Caco-2 (cell line): ENCODE data around the gene SMARCC1. TPM values are rescaled to one million over a fixed set of nuclear protein-coding genes. Genes with fewer than 3 reads are reported as not detected.

Source experiments
- BruUV-seq: library from RNA; stranded (reverse); fragments of 400-500 nt; replicated peaks from 2 replicates; lab custom pipeline; 2021; lab: Mats Ljungman, UMichigan
- CTCF ChIA-PET: fragments of 300-600 bp; sonication (Branson Sonifier 250); formaldehyde crosslinking; loops from one replicate; lab custom pipeline; 2022; ENCODE audit warnings: antibody characterized with exemption; lab: Charles Lee
- POLR2A ChIA-PET: fragments of 300-600 bp; sonication (Branson Sonifier 250); formaldehyde crosslinking; loops from one replicate; lab custom pipeline; 2022; ENCODE audit warnings: antibody characterized with exemption; lab: Charles Lee
- DNase-seq, 2 experiments: peaks; one replicate each; pipeline versions ENCODE4 v3.0.0 to v3.0.0-alpha.2; 2020 to 2022
- H3K27me3 ChIP-seq: replicated peaks from 2 replicates; pipeline ENCODE4 v1.6.0; 2011; ENCODE audit warnings: low read length; ENCODE audit not compliant: control insufficient read depth, insufficient read depth
- H3K36me3 ChIP-seq: 2 replicates; pipeline ENCODE4 v1.5.1; 2011; ENCODE audit warnings: low read length; ENCODE audit not compliant: control insufficient read depth, insufficient read depth
- H3K4me1 ChIP-seq: fragments of 250-450 bp; sonication (Bioruptor Pico); 2 replicates; pipeline ENCODE4 v1.5.1; 2020; ENCODE audit warnings: mild to moderate bottlenecking
- H3K4me3 ChIP-seq: 2 replicates; pipeline ENCODE4 v1.5.1; 2011; ENCODE audit warnings: low read depth, mild to moderate bottlenecking, control low read depth, low read length
- H3K9me3 ChIP-seq: fragments of 250-450 bp; sonication (Bioruptor Pico); 2 replicates; pipeline ENCODE4 v1.5.1; 2020; ENCODE audit warnings: mild to moderate bottlenecking, moderate library complexity
- H3K27ac Mint-ChIP-seq: one replicate; pipeline ENCODE4 v1.8.0; 2022; ENCODE audit warnings: mixed read lengths; ENCODE audit not compliant: unreplicated experiment
- H3K27me3 Mint-ChIP-seq: one replicate; pipeline ENCODE4 v1.8.0; 2022; ENCODE audit warnings: mixed read lengths; ENCODE audit not compliant: insufficient read depth, unreplicated experiment
- H3K36me3 Mint-ChIP-seq: one replicate; pipeline ENCODE4 v1.8.0; 2022; ENCODE audit warnings: mild to moderate bottlenecking, mixed read lengths; ENCODE audit not compliant: insufficient read depth, unreplicated experiment
- H3K4me1 Mint-ChIP-seq: one replicate; pipeline ENCODE4 v1.8.0; 2022; ENCODE audit warnings: low read depth, mixed read lengths; ENCODE audit not compliant: unreplicated experiment
- H3K4me3 Mint-ChIP-seq: one replicate; pipeline ENCODE4 v1.8.0; 2022; ENCODE audit warnings: mild to moderate bottlenecking, moderate library complexity, mixed read lengths; ENCODE audit not compliant: unreplicated experiment
- H3K9me3 Mint-ChIP-seq: one replicate; pipeline ENCODE4 v1.8.0; 2022; ENCODE audit warnings: mixed read lengths; ENCODE audit not compliant: unreplicated experiment
- CTCF ChIP-seq, 2 experiments: fragments of 200-600 bp in 1 of 2; IDR thresholded peaks; 1 replicate in 1 of 2; 2 replicates in 1 of 2; pipeline versions ENCODE4 v1.5.1 to v1.8.0; 2011 to 2022; ENCODE audit warnings: antibody characterized with exemption in 1 of 2, control low read depth in 1 of 2, inconsistent platforms in 1 of 2, low read depth in 1 of 2, low read length in 1 of 2, mild to moderate bottlenecking in 1 of 2, moderate library complexity in 1 of 2; ENCODE audit not compliant: insufficient read depth in 1 of 2, severe bottlenecking in 1 of 2, unreplicated experiment in 1 of 2
- intact Hi-C: fragments of 100-400 bp; cut with micrococcal nuclease; formaldehyde crosslinking; loops from one replicate; pipeline ENCODE4 v1.10.0; 2022; ENCODE audit not compliant: unreplicated experiment
- total RNA-seq: library from RNA; stranded (reverse); gene quantifications from 2 replicates; pipeline ENCODE4 v1.2.3, GENCODE V29; 2022

The SMARCC1 gene
- total RNA-seq, 1 experiment from 2014 or later, result 128 TPM

GRCh38 chr3:47578691-47579632 is 202.7 kb downstream of the SMARCC1 start, which contains the start of gene CSPG5:
TSS of gene CSPG5 (minus strand) at chr3:47578865. CDS start at chr3:47578693, 172 bp downstream.
- ChIA-PET POLR2A (interaction anchor here (0.6 kb wide), 1 partner anchor 894 kb away, joined by 8 read pairs; no protein-coding TSS in a partner anchor), CTCF (no interaction called here)
- H3K4me1 ChIP-seq, result no peaks in the 10 kb centered on the region
- peak within 1 kb of the TSS; percentile 67 for H3K4me3 ChIP-seq
- no peaks in the 10 kb centered on the region for H3K9me3 Mint-ChIP-seq
- H3K4me1 Mint-ChIP-seq, result no peaks in the 10 kb centered on the region
- peaks cover 5% of the 10 kb centered on the region for H3K27me3 Mint-ChIP-seq
- peaks cover 31% of the 10 kb centered on the region for H3K36me3 Mint-ChIP-seq
- no peaks in the 10 kb centered on the region for H3K36me3 ChIP-seq
- BruUV-seq, result no TSS peak
- H3K9me3 ChIP-seq, result no peaks in the 10 kb centered on the region
- peak in 1 of 2 experiments; percentile 47 for DNase-seq
- peaks cover 2% of the 10 kb centered on the region for H3K27me3 ChIP-seq
- no peak within 1 kb of the TSS for H3K27ac Mint-ChIP-seq
- TF ChIP-seq CTCF (IDR thresholded peaks at IDR 0.05; ENCODE audit: insufficient read depth in 1 of 2, low read depth in 1 of 2, low read length in 1 of 2, severe bottlenecking in 1 of 2, unreplicated experiment in 1 of 2), result no peak
- H3K4me3 Mint-ChIP-seq, result peak within 1 kb of the TSS; percentile 66
- intact Hi-C loops, result no loop called here

- intact Hi-C loops, result no loop called here
- H3K27me3 ChIP-seq, result peaks cover 2% of the 10 kb centered on the region
- H3K36me3 ChIP-seq, result no peaks in the 10 kb centered on the region
- H3K9me3 Mint-ChIP-seq, result no peaks in the 10 kb centered on the region
- H3K9me3 ChIP-seq, result no peaks in the 10 kb centered on the region
- peak overlapping the region; percentile 66 for H3K4me3 Mint-ChIP-seq
- ChIA-PET CTCF (interaction anchor here (2.0 kb wide), 1 partner anchor 56 kb away, joined by 15 read pairs; no protein-coding TSS in a partner anchor), POLR2A (interaction anchor here (0.6 kb wide), 1 partner anchor 895 kb away, joined by 8 read pairs; no protein-coding TSS in a partner anchor)
- peaks cover 5% of the 10 kb centered on the region for H3K27me3 Mint-ChIP-seq
- H3K4me1 Mint-ChIP-seq, result no peaks in the 10 kb centered on the region
- peak overlapping the region; percentile 67 for H3K4me3 ChIP-seq
- H3K27ac Mint-ChIP-seq, result no peak overlapping the region
- H3K36me3 Mint-ChIP-seq, result peaks cover 23% of the 10 kb centered on the region
- no peaks in the 10 kb centered on the region for H3K4me1 ChIP-seq
- TF ChIP-seq CTCF (IDR thresholded peaks at IDR 0.05; ENCODE audit: insufficient read depth in 1 of 2, low read depth in 1 of 2, low read length in 1 of 2, severe bottlenecking in 1 of 2, unreplicated experiment in 1 of 2), result no peak
- peak; percentile 10 to 42 for DNase-seq
- BruUV-seq, result no TSS peak
Observed at GRCh38 chr3:47578119-47578632, 203.5 kb downstream of the SMARCC1 start.

- Mint-ChIP-seq H3K4me3 (peak overlapping the region; percentile 66), H3K36me3 (peaks cover 23% of the 10 kb centered on the region), H3K9me3 (no peaks in the 10 kb centered on the region), H3K27ac (no peak overlapping the region), H3K27me3 (peaks cover 5% of the 10 kb centered on the region), H3K4me1 (no peaks in the 10 kb centered on the region)
- no TSS peak for BruUV-seq
- CTCF ChIA-PET, result interaction anchor here (0.5 to 2.0 kb wide), 4 partner anchors 34 to 211 kb away, joined by 3 to 15 read pairs (median 4); no protein-coding TSS in a partner anchor
- peak in 1 of 2 experiments; percentile 42 for DNase-seq
- H3K4me1 ChIP-seq, result no peaks in the 10 kb centered on the region
- no peaks in the 10 kb centered on the region for H3K9me3 ChIP-seq
- peaks cover 2% of the 10 kb centered on the region for H3K27me3 ChIP-seq
- POLR2A ChIA-PET, result no interaction called here
- intact Hi-C loops, result no loop called here
- no peaks in the 10 kb centered on the region for H3K36me3 ChIP-seq
- peak overlapping the region; percentile 67 for H3K4me3 ChIP-seq
- TF ChIP-seq CTCF (IDR thresholded peaks at IDR 0.05; ENCODE audit: insufficient read depth in 1 of 2, low read depth in 1 of 2, low read length in 1 of 2, severe bottlenecking in 1 of 2, unreplicated experiment in 1 of 2), result no peak
Observed at GRCh38 chr3:47577583-47578118, 204.0 kb downstream of the SMARCC1 start.
